Measurements from ENCODE around the gene TBC1D4.
"Not testable (repeated sequence)": the region's sequence is repeated elsewhere in the genome, so short reads cannot be mapped to it uniquely, and the experiment has no call there.

The TBC1D4 gene

GRCh38 chr13:75256922-75257321 is 225.0 kb downstream of the TBC1D4 start:
- DNase-seq = no peak

GRCh38 chr13:75255653-75256052 is 226.3 kb downstream of the TBC1D4 start:
- no peak for DNase-seq

- no peak for DNase-seq
These were observed 226.8 kb downstream of the TBC1D4 start for GRCh38 chr13:75255147-75255546.

GRCh38 chr13:75251188-75251587 is 230.8 kb downstream of the TBC1D4 start:
- no peak for DNase-seq

GRCh38 chr13:75250526-75251178 is 231.3 kb downstream of the TBC1D4 start:
- DNase-seq = no peak

GRCh38 chr13:75245578-75245977 is 236.4 kb downstream of the TBC1D4 start:
- not testable (repeated sequence) for DNase-seq

- not testable (repeated sequence) for DNase-seq
These were observed 241.7 kb downstream of the TBC1D4 start for GRCh38 chr13:75240240-75240639.

GRCh38 chr13:75236774-75237173 is 245.2 kb downstream of the TBC1D4 start:
- no peak for DNase-seq

Data from stimulated activated naive CD4-positive, alpha-beta T cell (primary cell).